HepG2 (cell line): ENCODE measurements around the gene SMAD3. TPM values are rescaled to one million over a fixed set of nuclear protein-coding genes. Genes with fewer than 3 reads are reported as not detected.

Source experiments
- ATAC-seq: fragments of 200-7000 bp; cut with Tn5 transposase; 3 replicates; pipeline ENCODE4 v1.9.1; 2020; ENCODE audit warnings: mild to moderate bottlenecking, moderate library complexity
- BruUV-seq: library from RNA; stranded (reverse); fragments of 400-500 nt; replicated peaks from 2 replicates; lab custom pipeline; 2021; lab: Mats Ljungman, UMichigan
- CTCF ChIA-PET: fragments of 300-600 bp; formaldehyde crosslinking; extraction: SDS; loops from one replicate; lab custom pipeline; 2021; ENCODE audit warnings: low total read pairs, inconsistent platforms, low intra/inter-chr PET ratio; lab: Yijun Ruan, JAX
- POLR2A ChIA-PET: fragments of 350-600 bp; sonication (Branson Sonifier 250); formaldehyde crosslinking; loops from one replicate; lab custom pipeline; 2020; ENCODE audit warnings: antibody characterized with exemption, inconsistent platforms; lab: Yijun Ruan, JAX
- DNase-seq: peaks from one replicate; pipeline ENCODE4 v3.0.0-alpha.2; 2015; ENCODE audit warnings: low spot score
- FAIRE-seq: peaks from 3 replicates; lab custom pipeline; 2011; peaks lifted over from hg19 to GRCh38; lab: Jason Lieb, UNC
- H2AFZ ChIP-seq: one replicate; pipeline ENCODE4 v1.6.1; 2011; ENCODE audit warnings: low read length, inconsistent platforms
- H3K27ac ChIP-seq: fragments of 300-600 bp; 3 replicates; pipeline ENCODE4 v1.8.0; 2011; ENCODE audit warnings: mixed run types, mild to moderate bottlenecking, mixed read lengths, low read length, inconsistent platforms; ENCODE audit not compliant: insufficient read depth; ENCODE audit errors: extremely low read length
- H3K27me3 ChIP-seq, 2 experiments: fragments of 200-600 bp in 1 of 2; 2 replicates in 1 of 2; 3 replicates in 1 of 2; pipeline versions ENCODE4 v1.6.0 to v1.8.0; 2011; ENCODE audit warnings: low read length in 2 of 2, mild to moderate bottlenecking in 2 of 2, moderate library complexity in 2 of 2, inconsistent platforms in 1 of 2; ENCODE audit not compliant: insufficient read depth in 2 of 2, control insufficient read depth in 1 of 2
- H3K36me3 ChIP-seq, 2 experiments: fragments of 200-600 bp in 1 of 2; replicated peaks in 1 of 2; 2 replicates in 1 of 2; 3 replicates in 1 of 2; pipeline versions ENCODE4 v1.5.1 to v1.8.0; 2011; ENCODE audit warnings: low read length in 2 of 2, inconsistent platforms in 1 of 2; ENCODE audit not compliant: insufficient read depth in 2 of 2, control insufficient read depth in 1 of 2
- H3K4me1 ChIP-seq: 2 replicates; pipeline ENCODE4 v1.5.1; 2012; ENCODE audit warnings: low read length, inconsistent platforms; ENCODE audit not compliant: insufficient read depth
- H3K4me2 ChIP-seq: 2 replicates; pipeline ENCODE4 v1.6.0; 2011; ENCODE audit warnings: low read depth, low read length, inconsistent platforms
- H3K4me3 ChIP-seq, 3 experiments: fragments of 200-600 bp in 1 of 3; sonication (generic), shearing (Covaris generic) in 1 of 3; replicated peaks in 1 of 3; 2 replicates each; pipeline ENCODE4 v1.5.1; 2011 to 2016; ENCODE audit warnings: low read length in 3 of 3, inconsistent platforms in 2 of 3, low read depth in 2 of 3, mild to moderate bottlenecking in 2 of 3, control low read depth in 1 of 3, mixed read lengths in 1 of 3; ENCODE audit not compliant: insufficient read depth in 1 of 3
- H3K79me2 ChIP-seq: one replicate; pipeline ENCODE4 v1.6.1; 2011; ENCODE audit warnings: low read length, inconsistent platforms; ENCODE audit not compliant: insufficient read depth
- H3K9ac ChIP-seq: 2 replicates; pipeline ENCODE4 v1.6.0; 2011; ENCODE audit warnings: mild to moderate bottlenecking, low read depth, low read length, inconsistent platforms; ENCODE audit not compliant: insufficient read depth
- H3K9me3 ChIP-seq: 2 replicates; pipeline ENCODE4 v1.5.1; 2012; ENCODE audit warnings: mild to moderate bottlenecking, low read length
- H4K20me1 ChIP-seq: 2 replicates; pipeline ENCODE4 v1.6.0; 2011; ENCODE audit warnings: inconsistent platforms, mild to moderate bottlenecking, low read length, moderate library complexity; ENCODE audit not compliant: insufficient read depth
- EHMT2 ChIP-seq: fragments of 200-600 bp; sonication (generic); IDR thresholded peaks from 2 replicates; pipeline ENCODE4 v1.7.0; 2017; ENCODE audit warnings: antibody characterized with exemption, low read depth, low read length, borderline replicate concordance
- FOXC1 ChIP-seq: sonication (generic); formaldehyde crosslinking; IDR thresholded peaks from 2 replicates; pipeline ENCODE4 v1.8.0; 2022; ENCODE audit warnings: mild to moderate bottlenecking, missing genetic modification reagents, borderline replicate concordance
- KDM5A ChIP-seq: fragments of 200-600 bp; sonication (generic); IDR thresholded peaks from 2 replicates; pipeline ENCODE4 v1.7.0; 2018; ENCODE audit warnings: antibody characterized with exemption, mild to moderate bottlenecking, low read length, borderline replicate concordance
- KMT2A ChIP-seq: sonication (generic); formaldehyde crosslinking; IDR thresholded peaks from 2 replicates; pipeline ENCODE4 v1.4.0; 2020; ENCODE audit warnings: missing genetic modification reagents
- RELA ChIP-seq: sonication (generic); formaldehyde crosslinking; IDR thresholded peaks from 2 replicates; pipeline ENCODE4 v1.4.0; 2020; ENCODE audit warnings: missing genetic modification reagents
- ZMYM3 ChIP-seq: sonication (generic); formaldehyde crosslinking; IDR thresholded peaks from 2 replicates; pipeline ENCODE4 v1.5.1; 2020; ENCODE audit warnings: mild to moderate bottlenecking, missing genetic modification reagents
- ZNF816 ChIP-seq: sonication (generic); formaldehyde crosslinking; IDR thresholded peaks from 2 replicates; pipeline ENCODE4 v1.8.0; 2022; ENCODE audit warnings: missing genetic modification reagents, mild to moderate bottlenecking, borderline replicate concordance
- WGBS: methylation state at CpG from one replicate; pipeline ENCODE4 v1.1.6; 2017; ENCODE audit warnings: low lambda C conversion rate; 5-methylcytosine and 5-hydroxymethylcytosine counted together
- in situ Hi-C: cut with HindIII; loops from 2 replicates; pipeline ENCODE4 v1.10.0; 2017; ENCODE audit warnings: low pct_unique_long_range_greater_than_20kb; ENCODE audit not compliant: extremely low pct_ligation_motif_present
- intact Hi-C: fragments of 100-400 bp; cut with micrococcal nuclease; formaldehyde crosslinking; loops from one replicate; pipeline ENCODE4 v1.10.0; 2022; ENCODE audit not compliant: unreplicated experiment
- polyA plus RNA-seq, 8 experiments: library from polyadenylated mRNA; depleted of rRNA in 3 of 8; stranded (reverse) in 7 of 8; unstranded in 1 of 8; fragments of >200 nt; fragmentation: Illumina TruSeq in 4 of 8; extraction: Trizol in 4 of 8; gene quantifications; 2 replicates each; pipeline versions ENCODE4 v1.2.1 to v1.2.3, GENCODE V29; 2011 to 2016; ENCODE audit warnings: low read depth in 4 of 8, missing spikeins in 1 of 8, mixed read lengths in 1 of 8; ENCODE audit not compliant: insufficient read depth in 1 of 8
- total RNA-seq, 5 experiments: library from RNA; depleted of rRNA; stranded (reverse); fragments of >200 nt; fragmentation: Illumina TruSeq; extraction: Trizol; gene quantifications; 2 replicates each; pipeline ENCODE4 v1.2.3, GENCODE V29; 2016; ENCODE audit warnings: low read depth in 1 of 5
- TF ChIP-seq, protein P1 (sequence below): sonication (generic); formaldehyde crosslinking; IDR thresholded peaks from 2 replicates; pipeline ENCODE4 v1.4.0; 2020; ENCODE audit warnings: missing genetic modification reagents
- TF ChIP-seq, protein P2 (sequence below): sonication (generic); formaldehyde crosslinking; IDR thresholded peaks from 2 replicates; pipeline ENCODE4 v1.5.0; 2020; ENCODE audit warnings: missing genetic modification reagents, mild to moderate bottlenecking, borderline replicate concordance
- TF ChIP-seq, protein P3 (sequence below): sonication (generic); formaldehyde crosslinking; IDR thresholded peaks from 2 replicates; pipeline ENCODE4 v1.4.0; 2020; ENCODE audit warnings: mild to moderate bottlenecking, missing genetic modification reagents

SMAD3 gene
- total and polyA plus RNA-seq, 2 of the 13 experiments (the other 11 are each of a cell fraction or from before 2014, with no cell fraction given): 8.6 to 56.3 TPM

DNA sequence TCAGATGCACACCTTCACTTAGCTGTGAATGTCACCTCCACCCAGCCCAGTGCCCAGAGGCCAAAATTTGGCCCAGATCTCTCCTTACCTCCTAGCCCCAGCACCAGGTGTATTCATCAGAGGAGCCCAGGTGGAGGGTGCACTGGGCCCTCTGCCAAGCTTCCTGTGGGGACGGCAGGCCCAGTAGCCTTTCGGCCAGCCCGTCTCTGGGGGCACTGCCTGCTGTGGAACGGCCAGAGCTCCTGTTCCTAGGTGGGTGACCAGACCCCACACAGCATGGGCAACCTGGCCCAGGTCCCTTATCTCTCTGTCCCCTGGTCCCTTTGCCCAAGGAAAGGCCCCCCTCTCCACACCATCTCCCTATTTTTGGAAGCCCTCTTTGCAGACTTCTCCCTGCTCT, 121.3 kb downstream of the SMAD3 start:
- Histone ChIP-seq H3K79me2 (no peaks in the 10 kb centered on the region), H3K36me3 (peaks cover 37 to 84% of the 10 kb centered on the region in 2 experiments), H3K27me3 (no peaks in the 10 kb centered on the region), H3K4me1 (peaks cover 36% of the 10 kb centered on the region), H4K20me1 (peaks cover 3% of the 10 kb centered on the region), H2AFZ (no peak overlapping the region), H3K9ac (no peak overlapping the region), H3K4me3 (no peak overlapping the region), H3K4me2 (no peak overlapping the region), H3K9me3 (no peaks in the 10 kb centered on the region), H3K27ac (no peak overlapping the region)
- ChIA-PET CTCF (no interaction called here), POLR2A (interaction anchor here (0.7 kb wide), 1 partner anchor 51 kb away, joined by 3 read pairs; no protein-coding TSS in a partner anchor)
- ATAC-seq: no peak
- no peak for DNase-seq
- no peak for FAIRE-seq
- in situ Hi-C loops (no loop called here), intact Hi-C loops (no loop called here)
- TF ChIP-seq RELA (CRISPR knock-in tag) (no peak), ZNF816 (CRISPR knock-in tag) (no peak), FOXC1 (CRISPR knock-in tag) (no peak), EHMT2 (no peak)
- TF ChIP-seq, protein P1, sequence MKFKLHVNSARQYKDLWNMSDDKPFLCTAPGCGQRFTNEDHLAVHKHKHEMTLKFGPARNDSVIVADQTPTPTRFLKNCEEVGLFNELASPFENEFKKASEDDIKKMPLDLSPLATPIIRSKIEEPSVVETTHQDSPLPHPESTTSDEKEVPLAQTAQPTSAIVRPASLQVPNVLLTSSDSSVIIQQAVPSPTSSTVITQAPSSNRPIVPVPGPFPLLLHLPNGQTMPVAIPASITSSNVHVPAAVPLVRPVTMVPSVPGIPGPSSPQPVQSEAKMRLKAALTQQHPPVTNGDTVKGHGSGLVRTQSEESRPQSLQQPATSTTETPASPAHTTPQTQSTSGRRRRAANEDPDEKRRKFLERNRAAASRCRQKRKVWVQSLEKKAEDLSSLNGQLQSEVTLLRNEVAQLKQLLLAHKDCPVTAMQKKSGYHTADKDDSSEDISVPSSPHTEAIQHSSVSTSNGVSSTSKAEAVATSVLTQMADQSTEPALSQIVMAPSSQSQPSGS (CRISPR knock-in tag): no peak
- no TSS peak for BruUV-seq
- WGBS: 100% methylated on average over 2 of the region's 4 CpGs

DNA sequence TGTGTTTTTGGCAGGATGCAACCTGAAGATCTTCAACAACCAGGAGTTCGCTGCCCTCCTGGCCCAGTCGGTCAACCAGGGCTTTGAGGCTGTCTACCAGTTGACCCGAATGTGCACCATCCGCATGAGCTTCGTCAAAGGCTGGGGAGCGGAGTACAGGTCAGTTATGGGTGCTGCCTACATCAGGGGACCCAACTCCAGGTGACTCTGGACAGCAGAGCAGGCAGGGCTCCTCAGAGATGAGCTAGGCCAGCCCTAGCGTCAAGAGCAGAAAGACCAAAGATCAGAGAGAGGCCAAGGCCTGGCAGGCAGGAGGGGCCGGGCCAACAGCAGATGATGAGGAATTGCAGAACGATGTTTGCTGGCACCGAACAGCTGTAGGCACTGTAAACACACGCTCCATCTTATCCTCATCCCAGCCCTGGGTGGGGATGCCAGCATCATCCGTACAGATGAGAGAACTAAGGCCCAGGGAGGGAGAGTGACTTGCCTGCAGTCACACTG, 122.0 kb downstream of the SMAD3 start:
- ChIA-PET POLR2A (no interaction called here), CTCF (no interaction called here)
- no peak for DNase-seq
- no peak for FAIRE-seq
- Histone ChIP-seq H4K20me1 (peaks cover 3% of the 10 kb centered on the region), H2AFZ (no peak overlapping the region), H3K27me3 (no peaks in the 10 kb centered on the region), H3K4me1 (peaks cover 33% of the 10 kb centered on the region), H3K27ac (no peak overlapping the region), H3K4me2 (no peak overlapping the region), H3K36me3 (peaks cover 39 to 83% of the 10 kb centered on the region in 2 experiments), H3K4me3 (no peak overlapping the region), H3K79me2 (no peaks in the 10 kb centered on the region), H3K9me3 (no peaks in the 10 kb centered on the region), H3K9ac (no peak overlapping the region)
- TF ChIP-seq, protein P2, sequence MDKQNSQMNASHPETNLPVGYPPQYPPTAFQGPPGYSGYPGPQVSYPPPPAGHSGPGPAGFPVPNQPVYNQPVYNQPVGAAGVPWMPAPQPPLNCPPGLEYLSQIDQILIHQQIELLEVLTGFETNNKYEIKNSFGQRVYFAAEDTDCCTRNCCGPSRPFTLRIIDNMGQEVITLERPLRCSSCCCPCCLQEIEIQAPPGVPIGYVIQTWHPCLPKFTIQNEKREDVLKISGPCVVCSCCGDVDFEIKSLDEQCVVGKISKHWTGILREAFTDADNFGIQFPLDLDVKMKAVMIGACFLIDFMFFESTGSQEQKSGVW (CRISPR knock-in tag): no peak
- TF ChIP-seq ZMYM3: no peak
- TF ChIP-seq, protein P3, sequence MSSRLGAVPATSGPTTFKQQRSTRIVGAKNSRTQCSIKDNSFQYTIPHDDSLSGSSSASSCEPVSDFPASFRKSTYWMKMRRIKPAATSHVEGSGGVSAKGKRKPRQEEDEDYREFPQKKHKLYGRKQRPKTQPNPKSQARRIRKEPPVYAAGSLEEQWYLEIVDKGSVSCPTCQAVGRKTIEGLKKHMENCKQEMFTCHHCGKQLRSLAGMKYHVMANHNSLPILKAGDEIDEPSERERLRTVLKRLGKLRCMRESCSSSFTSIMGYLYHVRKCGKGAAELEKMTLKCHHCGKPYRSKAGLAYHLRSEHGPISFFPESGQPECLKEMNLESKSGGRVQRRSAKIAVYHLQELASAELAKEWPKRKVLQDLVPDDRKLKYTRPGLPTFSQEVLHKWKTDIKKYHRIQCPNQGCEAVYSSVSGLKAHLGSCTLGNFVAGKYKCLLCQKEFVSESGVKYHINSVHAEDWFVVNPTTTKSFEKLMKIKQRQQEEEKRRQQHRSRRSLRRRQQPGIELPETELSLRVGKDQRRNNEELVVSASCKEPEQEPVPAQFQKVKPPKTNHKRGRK (CRISPR knock-in tag): no peak
- TF ChIP-seq KDM5A: no peak
- no peak for TF ChIP-seq KMT2A
- WGBS: 96% methylated on average over 12 of the region's 12 CpGs
- in situ Hi-C loops: no loop called here
- intact Hi-C loops: no loop called here
- BruUV-seq: no TSS peak
- ATAC-seq: no peak
